ENCODE data around the gene MYH15. TPM values are rescaled to one million over a fixed set of nuclear protein-coding genes. Genes with fewer than 3 reads are reported as not detected.

The MYH15 gene
- total and polyA plus RNA-seq, 2 of the 8 experiments (the other 6 are each of a cell fraction or from before 2014, with no cell fraction given), result under 0.01 TPM; not detected in 1

DNA sequence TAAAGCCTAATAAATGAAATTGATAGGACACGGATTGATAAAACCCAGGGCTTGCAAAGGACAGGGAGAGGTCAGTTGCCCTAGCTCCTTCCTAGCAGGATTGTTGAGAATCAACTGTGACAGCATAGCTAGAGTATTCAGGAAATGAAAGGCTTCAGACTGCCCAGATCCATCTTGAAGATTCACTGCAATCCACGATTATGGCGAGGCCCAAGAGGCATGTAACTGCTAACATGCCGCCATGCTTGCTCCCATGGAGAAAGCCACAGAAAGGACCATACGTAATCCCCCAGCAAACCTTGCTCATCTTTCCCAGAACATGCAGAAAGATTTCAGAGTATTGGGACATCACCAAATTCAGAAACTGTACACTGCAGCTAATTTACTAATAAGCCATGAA, 41.3 kb downstream of the MYH15 start:
- CTCF ChIA-PET (ENCODE audit: partially characterized antibody), result interaction anchor here (1.7 kb wide), 1 partner anchor 9 kb away, joined by 9 read pairs; no protein-coding TSS in a partner anchor
- H3K79me1 ChIP-seq (ENCODE audit: low read depth, low read length), result no peaks in the 10 kb centered on the region
- TF ChIP-seq, protein P1, sequence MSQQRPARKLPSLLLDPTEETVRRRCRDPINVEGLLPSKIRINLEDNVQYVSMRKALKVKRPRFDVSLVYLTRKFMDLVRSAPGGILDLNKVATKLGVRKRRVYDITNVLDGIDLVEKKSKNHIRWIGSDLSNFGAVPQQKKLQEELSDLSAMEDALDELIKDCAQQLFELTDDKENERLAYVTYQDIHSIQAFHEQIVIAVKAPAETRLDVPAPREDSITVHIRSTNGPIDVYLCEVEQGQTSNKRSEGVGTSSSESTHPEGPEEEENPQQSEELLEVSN (IDR thresholded peaks at IDR 0.05), result no peak
- TF ChIP-seq BCL11A (IDR thresholded peaks at IDR 0.05; ENCODE audit: low read depth in 2 of 2, low read length in 2 of 2), result no peak
- no peak for TF ChIP-seq SIRT6 (IDR thresholded peaks at IDR 0.05; ENCODE audit: low read length)
- no peak for TF ChIP-seq ZNF274 (IDR thresholded peaks at IDR 0.05; ENCODE audit: borderline replicate concordance, extremely low read depth, low read length)
- TF ChIP-seq CTCF (IDR thresholded peaks at IDR 0.05; ENCODE audit: control extremely low read depth in 1 of 3, insufficient read depth in 1 of 3, low read depth in 1 of 3, low read length in 3 of 3), result no peak
- TF ChIP-seq SIX5 (IDR thresholded peaks at IDR 0.05; ENCODE audit: low read depth, low read length), result no peak
- TF ChIP-seq TEAD4 (IDR thresholded peaks at IDR 0.05; ENCODE audit: low read depth, low read length), result no peak
- TF ChIP-seq YY1 (IDR thresholded peaks at IDR 0.05; ENCODE audit: low read depth, low read length), result no peak
- TF ChIP-seq ATF2 (IDR thresholded peaks at IDR 0.05; ENCODE audit: low read length), result no peak
- TF ChIP-seq CHD2 (IDR thresholded peaks at IDR 0.05; ENCODE audit: low read length), result no peak

More for the DNA sequence above, 41.3 kb downstream of the MYH15 start:
- Histone ChIP-seq H3K4me1 (replicated peaks in 1 of 4; ENCODE audit: control insufficient read depth in 3 of 4, insufficient read depth in 4 of 4, low read length in 3 of 4) (no peaks in the 10 kb centered on the region), H2BK12ac (ENCODE audit: low read depth, low read length) (no peak overlapping the region), H3K14ac (ENCODE audit: insufficient read length) (no peak overlapping the region), H4K91ac (replicated peaks; ENCODE audit: insufficient read length, low read length) (no peak overlapping the region), H2AK5ac (ENCODE audit: low read depth, low read length) (no peak overlapping the region), H4K20me1 (replicated peaks in 1 of 2; ENCODE audit: control insufficient read depth in 1 of 2, insufficient read depth in 2 of 2, low read length in 2 of 2) (no peaks in the 10 kb centered on the region), H2AFZ (ENCODE audit: low read length) (no peak overlapping the region), H3K9me3 (ENCODE audit: insufficient read depth in 2 of 2, low read depth in 1 of 2, low read length in 1 of 2) (no peaks in the 10 kb centered on the region), H3K56ac (replicated peaks; ENCODE audit: insufficient read length, low read depth, low read length) (no peak overlapping the region), H3K23me2 (ENCODE audit: low read depth, low read length) (no peaks in the 10 kb centered on the region), H2BK5ac (ENCODE audit: low read depth, low read length) (no peak overlapping the region), H3K9ac (replicated peaks in 1 of 4; ENCODE audit: extremely low read depth in 1 of 4, low read depth in 3 of 4, low read length in 3 of 4) (no peak overlapping the region), H3K79me2 (ENCODE audit: control insufficient read depth in 1 of 2, insufficient read depth in 2 of 2, low read length in 2 of 2) (no peaks in the 10 kb centered on the region), H4K8ac (ENCODE audit: extremely low read depth, insufficient read depth, low read length) (no peak overlapping the region), H3K4me2 (ENCODE audit: insufficient read depth in 1 of 2, low read depth in 2 of 2, low read length in 2 of 2) (no peak overlapping the region), H2BK20ac (ENCODE audit: low read length) (no peak overlapping the region), H3K36me3 (ENCODE audit: control insufficient read depth in 2 of 4, insufficient read depth in 4 of 4, low read length in 3 of 4) (no peaks in the 10 kb centered on the region), H3K23ac (ENCODE audit: insufficient read length) (no peak overlapping the region), H3K27ac (ENCODE audit: low read depth, low read length) (no peak overlapping the region), H3K4me3 (ENCODE audit: extremely low read depth in 1 of 4, insufficient read depth in 2 of 4, low read depth in 3 of 4, low read length in 4 of 4) (no peak overlapping the region), H4K5ac (ENCODE audit: insufficient read length, low read depth, low read length) (no peak overlapping the region), H2BK120ac (replicated peaks; ENCODE audit: low read depth, low read length) (no peak overlapping the region), H3K27me3 (replicated peaks in 1 of 4; ENCODE audit: control insufficient read depth in 3 of 4, extremely low read depth in 1 of 4, insufficient read depth in 3 of 4, low read length in 3 of 4) (no peaks in the 10 kb centered on the region), H2BK15ac (ENCODE audit: low read length) (no peak overlapping the region), H3K18ac (ENCODE audit: extremely low read depth, low read length) (no peak overlapping the region), H3K4ac (replicated peaks; ENCODE audit: insufficient read length, low read depth, low read length) (no peak overlapping the region)
- no peak for DNase-seq (ENCODE audit: low read depth in 1 of 2, low spot score in 2 of 2)
- WGBS, 2 experiments (ENCODE audit: extremely low coverage in 1 of 2, insufficient coverage in 1 of 2, insufficient read length in 1 of 2, insufficient replicate concordance in 2 of 2, low coverage in 1 of 2, low lambda C conversion rate in 2 of 2, missing lambda C conversion rate in 1 of 2), result 85% methylated on average over 5 of the region's 5 CpGs; no CpG with 5 or more reads in 1 of the 2 experiments
- POLR2A ChIA-PET (ENCODE audit: partially characterized antibody), result no interaction called here
- FAIRE-seq, result no peak
